Measurements from ENCODE around the gene GNAS.

DNA sequence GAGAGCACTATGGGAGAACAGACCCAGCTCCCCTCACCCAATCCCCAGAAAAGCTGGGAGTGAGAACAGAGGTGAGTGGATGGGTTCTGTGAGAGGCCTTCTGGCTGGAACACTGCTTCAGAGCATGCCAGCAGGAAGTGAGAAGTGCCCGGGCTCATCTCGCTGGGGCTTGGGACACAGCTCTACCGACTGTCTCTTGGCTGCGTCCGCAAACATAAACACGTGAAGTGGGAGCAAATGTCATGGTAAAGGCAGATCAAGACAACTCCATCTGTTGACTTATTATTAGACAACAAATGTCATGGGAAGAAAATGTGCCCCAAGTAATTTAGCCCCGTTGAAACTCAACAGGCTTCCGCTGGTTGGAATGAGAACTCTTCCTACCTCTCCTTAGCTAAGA, 27.7 kb upstream of the GNAS start:
- no peak for TF ChIP-seq ATF4 (CRISPR knock-in tag; IDR thresholded peaks at IDR 0.05)
- no peak for TF ChIP-seq FOXK1 (CRISPR knock-in tag; IDR thresholded peaks at IDR 0.05; ENCODE audit: borderline replicate concordance)
- no peak for TF ChIP-seq HDAC2 (IDR thresholded peaks at IDR 0.05)
- no peak for TF ChIP-seq PML (IDR thresholded peaks at IDR 0.05; ENCODE audit: low read length)
- no peak for TF ChIP-seq ARNT (IDR thresholded peaks at IDR 0.05)
- no peak for TF ChIP-seq ELF4 (CRISPR knock-in tag; IDR thresholded peaks at IDR 0.05)
- TF ChIP-seq COPS2 (conservative IDR thresholded peaks at IDR 0.05), result no peak
- TF ChIP-seq POLR2A (conservative IDR thresholded peaks at IDR 0.05), result no peak
- TF ChIP-seq RAD51 (IDR thresholded peaks at IDR 0.05; ENCODE audit: borderline replicate concordance, low read depth), result no peak
- TF ChIP-seq CTCF (IDR thresholded peaks at IDR 0.05 in 2 of 3, conservative IDR thresholded peaks at IDR 0.05 in 1 of 3; ENCODE audit: insufficient read depth in 2 of 3, low read depth in 1 of 3, low read length in 3 of 3), result no peak
- no peak for TF ChIP-seq PATZ1 (CRISPR knock-in tag; IDR thresholded peaks at IDR 0.05; ENCODE audit: borderline replicate concordance)
- TF ChIP-seq, protein P1, sequence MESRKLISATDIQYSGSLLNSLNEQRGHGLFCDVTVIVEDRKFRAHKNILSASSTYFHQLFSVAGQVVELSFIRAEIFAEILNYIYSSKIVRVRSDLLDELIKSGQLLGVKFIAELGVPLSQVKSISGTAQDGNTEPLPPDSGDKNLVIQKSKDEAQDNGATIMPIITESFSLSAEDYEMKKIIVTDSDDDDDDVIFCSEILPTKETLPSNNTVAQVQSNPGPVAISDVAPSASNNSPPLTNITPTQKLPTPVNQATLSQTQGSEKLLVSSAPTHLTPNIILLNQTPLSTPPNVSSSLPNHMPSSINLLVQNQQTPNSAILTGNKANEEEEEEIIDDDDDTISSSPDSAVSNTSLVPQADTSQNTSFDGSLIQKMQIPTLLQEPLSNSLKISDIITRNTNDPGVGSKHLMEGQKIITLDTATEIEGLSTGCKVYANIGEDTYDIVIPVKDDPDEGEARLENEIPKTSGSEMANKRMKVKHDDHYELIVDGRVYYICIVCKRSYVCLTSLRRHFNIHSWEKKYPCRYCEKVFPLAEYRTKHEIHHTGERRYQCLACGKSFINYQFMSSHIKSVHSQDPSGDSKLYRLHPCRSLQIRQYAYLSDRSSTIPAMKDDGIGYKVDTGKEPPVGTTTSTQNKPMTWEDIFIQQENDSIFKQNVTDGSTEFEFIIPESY (CRISPR knock-in tag; IDR thresholded peaks at IDR 0.05), result no peak
- no peak for TF ChIP-seq POLR2AphosphoS5 (IDR thresholded peaks at IDR 0.05; ENCODE audit: control insufficient read depth, insufficient read depth, low read depth, low read length)
- no peak for TF ChIP-seq MAFF (IDR thresholded peaks at IDR 0.05; ENCODE audit: low read length)
